Measurements from ENCODE around the gene KCNA5. TPM values are rescaled to one million over a fixed set of nuclear protein-coding genes. Genes with fewer than 3 reads are reported as not detected.

Gene KCNA5
- total RNA-seq, 2 donors from 2014 or later, result 3.0 to 4.5 TPM

GRCh38 chr12:5023842-5024241 lies 19.8 kb upstream of the KCNA5 start:
- no peak for DNase-seq (ENCODE audit: low spot score)
- intact Hi-C loops (cut with DNase I), result loop anchor here (5.0 kb wide), 2 partner anchors 58 to 63 kb away; no protein-coding TSS in a partner anchor

- intact Hi-C loops (cut with DNase I), result no loop called here
Measured at GRCh38 chr12:5026342-5026938, 17.2 kb upstream of the KCNA5 start.

DNA sequence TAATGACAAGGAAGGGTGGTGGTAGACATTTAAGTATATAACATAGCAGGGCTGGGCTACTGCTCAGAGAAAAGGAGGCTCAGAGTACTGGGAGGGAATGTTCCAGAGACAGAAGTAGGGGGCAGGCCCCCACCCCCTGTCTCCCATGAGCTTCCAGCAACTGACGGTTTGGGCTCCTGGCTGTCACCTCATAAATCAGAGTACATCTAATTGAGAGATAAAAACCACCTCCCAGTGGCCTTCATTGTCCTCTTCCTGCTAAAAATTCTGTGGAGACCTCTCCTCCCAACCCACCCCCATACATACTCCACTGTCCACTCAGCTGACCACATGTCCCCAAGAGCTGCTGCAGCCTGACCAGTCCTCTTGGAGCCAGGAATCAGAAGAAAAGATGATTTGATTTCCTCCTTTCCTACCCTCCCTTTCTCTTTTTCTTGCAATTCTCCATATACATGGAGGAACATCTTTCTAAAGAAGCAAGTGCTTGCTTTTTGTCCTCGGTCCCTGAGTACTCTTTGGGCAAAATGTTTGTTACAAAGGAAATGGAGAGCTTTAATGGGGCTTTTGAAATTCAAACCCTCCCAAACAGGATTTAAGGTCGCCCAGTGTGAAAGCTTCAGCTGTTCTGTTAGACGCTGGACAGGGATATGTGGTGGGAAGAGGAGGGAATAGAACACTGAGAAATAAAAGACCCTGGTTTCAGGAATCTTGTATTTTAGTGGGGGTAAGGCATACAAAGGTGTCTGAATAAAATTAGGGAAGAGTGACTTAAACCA lies 16.4 kb upstream of the KCNA5 start:
- intact Hi-C loops (cut with DNase I), result no loop called here
- DNase-seq (ENCODE audit: low spot score), result no peak

More at GRCh38 chr12:5026342-5026938, 17.2 kb upstream of the KCNA5 start:
- DNase-seq (ENCODE audit: low spot score), result no peak

- intact Hi-C loops (cut with DNase I), result no loop called here
Measured at GRCh38 chr12:5030066-5030465, 13.6 kb upstream of the KCNA5 start.

DNA sequence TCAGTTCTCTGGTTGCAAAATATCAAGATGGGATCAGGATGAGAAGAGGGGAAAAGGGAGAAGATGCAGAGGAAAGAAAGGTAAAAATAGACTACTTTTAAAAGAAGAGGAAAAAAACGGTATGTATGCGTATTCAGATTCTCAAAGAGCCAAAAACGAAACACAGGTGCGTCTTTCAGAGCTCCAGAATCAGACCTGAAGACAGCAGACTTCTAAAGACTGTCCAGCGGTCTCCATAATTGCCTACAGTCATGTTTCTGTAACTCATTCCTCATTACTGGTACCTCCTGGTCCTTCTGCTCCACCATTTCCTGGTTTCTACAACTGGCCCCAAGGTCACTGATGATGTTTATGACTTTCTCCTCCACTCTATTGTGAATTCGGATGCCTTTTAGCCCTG lies 12.4 kb upstream of the KCNA5 start:
- intact Hi-C loops (cut with DNase I), result no loop called here
- no peak for DNase-seq (ENCODE audit: low spot score)

More at GRCh38 chr12:5030066-5030465, 13.6 kb upstream of the KCNA5 start:
- DNase-seq (ENCODE audit: low spot score), result no peak

GRCh38 chr12:5031958-5032357 lies 11.7 kb upstream of the KCNA5 start:
- DNase-seq (ENCODE audit: low spot score), result no peak
- intact Hi-C loops (cut with DNase I), result no loop called here

- no peak for DNase-seq (ENCODE audit: low spot score)
- intact Hi-C loops (cut with DNase I), result no loop called here
Measured at GRCh38 chr12:5032821-5033220, 10.9 kb upstream of the KCNA5 start.

DNA sequence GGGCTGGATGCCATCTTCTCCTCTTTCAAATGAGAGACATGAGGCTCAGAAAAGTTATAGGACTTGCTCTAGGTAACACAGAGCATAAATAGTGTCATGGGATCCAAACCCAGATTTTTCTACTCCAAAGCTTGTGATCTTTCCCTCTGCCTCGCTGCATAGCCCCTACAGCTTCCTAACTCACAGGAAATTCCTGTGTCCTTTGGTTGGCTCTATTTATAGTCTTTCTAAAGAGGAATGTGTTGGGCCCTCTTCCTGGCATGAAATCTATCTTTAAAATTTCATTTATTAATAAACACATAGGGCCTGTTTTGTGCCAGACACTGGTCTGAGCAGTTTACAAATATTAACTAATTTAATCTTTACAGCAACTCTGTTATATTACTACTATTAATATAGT lies 9.8 kb upstream of the KCNA5 start:
- intact Hi-C loops (cut with DNase I), result no loop called here

DNA sequence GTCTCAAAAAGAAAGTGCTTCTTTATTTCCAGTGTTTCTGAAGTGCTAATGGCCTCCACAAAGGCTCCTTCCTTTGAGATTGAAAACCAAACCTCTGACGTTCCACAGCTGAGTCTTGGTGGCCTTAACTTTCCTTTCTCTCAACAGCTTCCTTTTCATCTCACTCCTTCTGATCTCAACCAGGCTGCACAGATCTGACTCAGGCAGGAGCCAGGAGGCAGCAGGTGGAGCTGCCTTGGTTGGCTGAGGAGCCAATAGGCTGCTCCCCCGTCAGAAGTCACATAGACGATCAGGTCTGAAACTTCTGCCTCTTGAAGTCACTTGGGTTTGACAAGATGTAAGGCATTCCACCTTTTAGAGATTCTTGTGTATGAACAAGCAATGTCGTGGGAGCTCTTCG lies 9.1 kb upstream of the KCNA5 start:
- intact Hi-C loops (cut with DNase I), result no loop called here
- no peak for DNase-seq (ENCODE audit: low spot score)

More for the DNA sequence above, 9.8 kb upstream of the KCNA5 start:
- DNase-seq (ENCODE audit: low spot score), result no peak

DNA sequence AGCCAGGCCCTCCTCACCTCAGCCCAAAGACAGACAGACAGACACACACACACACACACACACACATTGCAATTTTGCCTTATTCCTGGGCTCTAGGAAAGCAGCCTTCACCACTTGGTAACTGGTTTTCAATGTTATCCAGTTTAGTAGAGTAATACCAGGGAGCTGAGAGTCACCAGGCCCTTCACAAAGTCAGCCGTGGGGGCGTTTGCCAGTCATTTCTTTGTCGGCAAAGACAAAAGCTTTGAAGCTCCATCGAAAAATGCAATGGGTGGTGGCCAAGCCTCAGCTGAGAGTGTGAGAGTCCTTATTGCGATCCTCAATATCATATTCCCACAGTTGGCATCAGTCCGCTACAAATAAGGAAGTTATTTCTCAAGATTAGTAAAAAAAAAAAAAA lies 8.1 kb upstream of the KCNA5 start:
- no peak for DNase-seq (ENCODE audit: low spot score)
- intact Hi-C loops (cut with DNase I), result no loop called here

GRCh38 chr12:5036031-5036430 lies 7.6 kb upstream of the KCNA5 start:
- DNase-seq (ENCODE audit: low spot score), result no peak
- intact Hi-C loops (cut with DNase I), result no loop called here

- no peak for DNase-seq (ENCODE audit: low spot score)
- intact Hi-C loops (cut with DNase I), result no loop called here
Measured at GRCh38 chr12:5037795-5038357, 5.8 kb upstream of the KCNA5 start.

GRCh38 chr12:5038781-5039311 lies 4.8 kb upstream of the KCNA5 start:
- intact Hi-C loops (cut with DNase I), result no loop called here
- DNase-seq (ENCODE audit: low spot score), result no peak

DNA sequence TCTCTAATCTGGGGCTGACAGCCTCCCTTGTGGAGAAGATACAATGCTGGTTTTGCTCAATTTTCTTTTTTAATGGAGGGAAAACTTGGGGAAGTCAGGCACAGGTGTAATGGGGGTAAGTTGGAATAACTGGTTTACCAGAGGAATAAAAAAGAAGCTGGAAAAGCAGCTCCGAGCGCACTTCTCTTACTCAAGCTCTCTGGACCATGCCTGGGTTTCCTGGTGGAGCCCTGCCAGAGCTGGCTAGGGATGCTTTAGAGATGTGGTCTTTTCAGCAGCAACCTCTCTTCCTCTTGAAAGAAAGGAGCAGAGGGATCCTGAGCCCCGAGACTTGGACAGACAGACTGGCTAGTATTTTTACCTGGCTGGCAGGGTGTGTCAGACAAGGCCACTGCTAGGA lies 3.9 kb upstream of the KCNA5 start:
- intact Hi-C loops (cut with DNase I), result no loop called here
- DNase-seq (ENCODE audit: low spot score), result no peak

DNA sequence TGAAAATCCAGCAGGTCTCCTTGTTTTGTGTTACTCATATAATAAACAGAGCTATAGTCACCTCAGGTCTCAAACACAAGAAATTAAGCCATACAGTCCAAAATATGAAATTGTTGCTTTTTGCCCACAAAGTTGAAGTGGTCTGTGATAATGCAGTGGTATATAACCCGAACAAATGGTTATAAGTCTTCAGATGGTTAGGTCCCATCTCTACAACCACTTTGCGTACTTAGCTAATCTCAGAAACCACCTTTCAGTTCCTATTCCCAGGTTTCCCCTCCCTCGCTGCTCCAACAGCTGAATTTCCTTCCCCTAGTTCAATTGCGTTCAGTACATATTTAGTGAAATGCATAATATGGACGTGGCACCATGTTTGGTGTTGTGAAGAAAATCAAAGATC lies 3.3 kb upstream of the KCNA5 start:
- intact Hi-C loops (cut with DNase I), result no loop called here
- DNase-seq (ENCODE audit: low spot score), result no peak

DNA sequence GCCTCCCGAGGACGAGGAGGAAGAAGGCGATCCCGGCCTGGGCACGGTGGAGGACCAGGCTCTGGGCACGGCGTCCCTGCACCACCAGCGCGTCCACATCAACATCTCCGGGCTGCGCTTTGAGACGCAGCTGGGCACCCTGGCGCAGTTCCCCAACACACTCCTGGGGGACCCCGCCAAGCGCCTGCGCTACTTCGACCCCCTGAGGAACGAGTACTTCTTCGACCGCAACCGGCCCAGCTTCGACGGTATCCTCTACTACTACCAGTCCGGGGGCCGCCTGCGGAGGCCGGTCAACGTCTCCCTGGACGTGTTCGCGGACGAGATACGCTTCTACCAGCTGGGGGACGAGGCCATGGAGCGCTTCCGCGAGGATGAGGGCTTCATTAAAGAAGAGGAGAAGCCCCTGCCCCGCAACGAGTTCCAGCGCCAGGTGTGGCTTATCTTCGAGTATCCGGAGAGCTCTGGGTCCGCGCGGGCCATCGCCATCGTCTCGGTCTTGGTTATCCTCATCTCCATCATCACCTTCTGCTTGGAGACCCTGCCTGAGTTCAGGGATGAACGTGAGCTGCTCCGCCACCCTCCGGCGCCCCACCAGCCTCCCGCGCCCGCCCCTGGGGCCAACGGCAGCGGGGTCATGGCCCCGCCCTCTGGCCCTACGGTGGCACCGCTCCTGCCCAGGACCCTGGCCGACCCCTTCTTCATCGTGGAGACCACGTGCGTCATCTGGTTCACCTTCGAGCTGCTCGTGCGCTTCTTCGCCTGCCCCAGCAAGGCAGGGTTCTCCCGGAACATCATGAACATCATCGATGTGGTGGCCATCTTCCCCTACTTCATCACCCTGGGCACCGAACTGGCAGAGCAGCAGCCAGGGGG lies 979 bp downstream of the KCNA5 start:
- no peak for DNase-seq (ENCODE audit: low spot score)
- intact Hi-C loops (cut with DNase I), result no loop called here

- intact Hi-C loops (cut with DNase I), result no loop called here
- no peak for DNase-seq (ENCODE audit: low spot score)
Measured at GRCh38 chr12:5047094-5047493, 3.4 kb downstream of the KCNA5 start.

- intact Hi-C loops (cut with DNase I), result no loop called here
Measured at GRCh38 chr12:5047729-5048128, 4.0 kb downstream of the KCNA5 start.

DNA sequence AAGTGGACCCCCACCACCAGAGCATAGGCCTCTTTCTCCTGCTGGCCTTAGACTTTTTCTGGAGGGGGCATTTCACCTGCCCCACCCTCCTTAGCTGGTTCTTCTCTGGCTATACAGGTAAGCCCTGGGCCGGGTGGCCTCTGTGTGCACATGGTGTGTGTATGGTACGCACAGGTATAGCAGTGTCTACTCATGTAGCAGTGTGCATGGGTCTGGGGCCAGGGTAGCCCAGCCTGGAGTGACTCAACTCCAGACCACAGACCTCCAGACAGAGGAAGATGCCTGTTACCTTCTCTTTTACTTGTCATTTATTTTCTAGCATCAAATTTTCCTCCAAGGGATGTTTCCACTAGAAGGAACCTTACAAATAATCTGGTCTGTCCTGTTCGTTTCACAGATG lies 6.9 kb downstream of the KCNA5 start:
- no peak for DNase-seq (ENCODE audit: low spot score)
- intact Hi-C loops (cut with DNase I), result no loop called here

More at GRCh38 chr12:5047729-5048128, 4.0 kb downstream of the KCNA5 start:
- no peak for DNase-seq (ENCODE audit: low spot score)

DNA sequence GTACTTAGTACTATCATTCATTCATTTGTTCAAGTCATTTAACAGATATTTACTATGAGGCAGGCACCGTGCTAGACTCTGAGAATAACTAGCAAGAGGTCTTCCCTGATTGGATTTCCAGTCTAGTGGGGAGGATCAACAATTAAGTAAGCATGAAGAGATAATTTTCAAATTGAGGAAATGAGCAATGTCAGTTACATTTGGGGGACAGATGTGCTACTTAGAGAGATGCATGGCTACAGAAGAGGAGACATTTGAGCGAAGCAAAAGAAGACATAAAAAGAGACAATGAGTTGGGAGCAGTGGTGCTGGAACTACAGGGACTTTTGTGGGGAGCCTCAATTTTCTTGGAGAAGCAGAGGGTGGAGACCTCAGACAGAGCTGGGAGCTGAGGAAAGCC lies 7.7 kb downstream of the KCNA5 start:
- intact Hi-C loops (cut with DNase I), result no loop called here
- DNase-seq (ENCODE audit: low spot score), result no peak
